ENCODE measurements around the gene RGR. TPM values are rescaled to one million over a fixed set of nuclear protein-coding genes. Genes with fewer than 3 reads are reported as not detected.

Gene RGR
- total RNA-seq, 4 donors from 2014 or later, result 0.08 TPM; not detected in 3

- no peak overlapping the region for H3K4me3 ChIP-seq (ENCODE audit: low read depth, poor library complexity, severe bottlenecking)
- DNase-seq (ENCODE audit: low spot score in 2 of 2), result no peak
- intact Hi-C loops (cut with DNase I; ENCODE audit: low total_unique reads), result no loop called here
- TF ChIP-seq CTCF (IDR thresholded peaks at IDR 0.05) (no peak), POLR2A (IDR thresholded peaks at IDR 0.05) (no peak)
- WGBS, 2 donors, result 72 to 83% methylated on average over 2 of the region's 2 CpGs
Measured at GRCh38 chr10:84302223-84302622, 57.4 kb downstream of the RGR start.

GRCh38 chr10:84306751-84307384, 62.0 kb downstream of the RGR start:
- no peak for DNase-seq (ENCODE audit: low spot score in 2 of 2)
- intact Hi-C loops (cut with DNase I; ENCODE audit: low total_unique reads), result no loop called here
- TF ChIP-seq CTCF (IDR thresholded peaks at IDR 0.05) (no peak), POLR2A (IDR thresholded peaks at IDR 0.05) (no peak)
- 81% methylated on average over 4 of the region's 4 CpGs for WGBS, 2 donors
- no peak overlapping the region for H3K4me3 ChIP-seq (ENCODE audit: low read depth, poor library complexity, severe bottlenecking)

GRCh38 chr10:84308021-84308420, 63.2 kb downstream of the RGR start:
- intact Hi-C loops (cut with DNase I; ENCODE audit: low total_unique reads), result no loop called here

GRCh38 chr10:84308481-84309304, 63.8 kb downstream of the RGR start:
- intact Hi-C loops (cut with DNase I; ENCODE audit: low total_unique reads), result no loop called here
- H3K4me3 ChIP-seq (ENCODE audit: low read depth, poor library complexity, severe bottlenecking), result no peak overlapping the region
- WGBS, 2 donors, result 27 to 29% methylated on average over 6 of the region's 6 CpGs
- no peak for TF ChIP-seq CTCF (IDR thresholded peaks at IDR 0.05)
- TF ChIP-seq POLR2A (IDR thresholded peaks at IDR 0.05), result no peak
- DNase-seq (ENCODE audit: low spot score in 2 of 2), result no peak

More at GRCh38 chr10:84308021-84308420, 63.2 kb downstream of the RGR start:
- DNase-seq (ENCODE audit: low spot score in 2 of 2), result no peak
- WGBS, 2 donors, result 36 to 37% methylated on average over 1 of the region's 1 CpG
- no peak overlapping the region for H3K4me3 ChIP-seq (ENCODE audit: low read depth, poor library complexity, severe bottlenecking)
- TF ChIP-seq CTCF (IDR thresholded peaks at IDR 0.05) (no peak), POLR2A (IDR thresholded peaks at IDR 0.05) (no peak)

Other genes with a start within 250 kb of the RGR start
- gene GHITM, start 105.5 kb upstream of the RGR start, total RNA-seq, result 100 to 1,000 TPM; 103 to 142 (median 127) TPM
- 10 to 100 TPM; 10.3 to 25.8 (median 19.7) TPM for gene GPR15LG, start 71.3 kb upstream of the RGR start, total RNA-seq
- gene CDHR1, start 50.5 kb upstream of the RGR start, total RNA-seq, result 100 to 1,000 TPM in 2 of 4 donors, 10 to 100 TPM in 2; 68.5 to 126 (median 101) TPM
- under 1 TPM in 1 of 4 donors, not detected in 3; 0.23 TPM for gene LRIT2, start 19.5 kb upstream of the RGR start, total RNA-seq
- gene LRIT1, start 3.5 kb upstream of the RGR start, total RNA-seq, result under 1 TPM in 1 of 4 donors, not detected in 3; 0.19 TPM
- gene CCSER2, start 83.5 kb downstream of the RGR start, total RNA-seq, result 10 to 100 TPM; 33.3 to 69.5 (median 47.7) TPM